BJ (cell line): ENCODE results near the gene FRYL. TPM values are rescaled to one million over a fixed set of nuclear protein-coding genes. Genes with fewer than 3 reads are reported as not detected.

Experiments used
- CTCF ChIA-PET: fragments of 350-600 bp; formaldehyde crosslinking; extraction: SDS; loops from one replicate; lab custom pipeline; 2021; ENCODE audit warnings: antibody characterized with exemption, inconsistent platforms; lab: Yijun Ruan, JAX
- POLR2A ChIA-PET: fragments of 300-600 bp; sonication (Branson Sonifier 250); formaldehyde crosslinking; extraction: SDS; loops from one replicate; lab custom pipeline; 2021; ENCODE audit warnings: antibody characterized with exemption; lab: Charles Lee
- DNase-seq: peaks from one replicate; pipeline ENCODE4 v3.0.0-alpha.2; 2011; ENCODE audit warnings: low read depth
- H3K27me3 ChIP-seq: 2 replicates; pipeline ENCODE4 v1.6.0; 2011; ENCODE audit warnings: low read length; ENCODE audit not compliant: control insufficient read depth, insufficient read depth
- H3K36me3 ChIP-seq: 2 replicates; pipeline ENCODE4 v1.5.1; 2011; ENCODE audit warnings: low read length; ENCODE audit not compliant: control insufficient read depth, insufficient read depth
- H3K4me3 ChIP-seq: 2 replicates; pipeline ENCODE4 v1.5.1; 2011; ENCODE audit warnings: low read depth, mild to moderate bottlenecking, control low read depth, low read length
- polyA plus RNA-seq: library from polyadenylated mRNA; depleted of rRNA; stranded (reverse); fragments of >200 nt; gene quantifications from 2 replicates; pipeline ENCODE4 v1.2.3, GENCODE V29; 2011
- TF ChIP-seq, protein P1 (sequence below): IDR thresholded peaks from 2 replicates; pipeline ENCODE4 v1.5.1; 2011; ENCODE audit warnings: low read depth, mild to moderate bottlenecking, control low read depth, inconsistent platforms, low read length, moderate library complexity; ENCODE audit not compliant: insufficient read depth

The FRYL gene
- polyA plus RNA-seq, 1 experiment: 12.6 TPM

DNA sequence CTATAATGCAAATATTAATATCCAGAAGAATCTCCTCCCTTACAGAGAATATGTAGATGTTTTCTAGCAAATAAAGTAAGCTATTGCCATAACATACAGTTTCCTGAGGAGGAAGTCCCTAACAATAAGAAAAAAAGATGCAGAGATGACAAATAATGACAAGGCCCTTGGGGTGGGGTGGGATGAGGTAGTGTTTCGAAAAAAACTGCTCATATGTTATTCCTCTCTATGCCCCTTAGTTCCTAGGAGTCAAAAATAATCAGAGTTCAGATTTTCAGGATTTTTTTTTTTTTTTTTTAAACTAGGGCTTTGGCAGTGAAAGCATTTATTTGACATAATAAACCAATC, 191.0 kb downstream of the FRYL start:
- TF ChIP-seq, protein P1, sequence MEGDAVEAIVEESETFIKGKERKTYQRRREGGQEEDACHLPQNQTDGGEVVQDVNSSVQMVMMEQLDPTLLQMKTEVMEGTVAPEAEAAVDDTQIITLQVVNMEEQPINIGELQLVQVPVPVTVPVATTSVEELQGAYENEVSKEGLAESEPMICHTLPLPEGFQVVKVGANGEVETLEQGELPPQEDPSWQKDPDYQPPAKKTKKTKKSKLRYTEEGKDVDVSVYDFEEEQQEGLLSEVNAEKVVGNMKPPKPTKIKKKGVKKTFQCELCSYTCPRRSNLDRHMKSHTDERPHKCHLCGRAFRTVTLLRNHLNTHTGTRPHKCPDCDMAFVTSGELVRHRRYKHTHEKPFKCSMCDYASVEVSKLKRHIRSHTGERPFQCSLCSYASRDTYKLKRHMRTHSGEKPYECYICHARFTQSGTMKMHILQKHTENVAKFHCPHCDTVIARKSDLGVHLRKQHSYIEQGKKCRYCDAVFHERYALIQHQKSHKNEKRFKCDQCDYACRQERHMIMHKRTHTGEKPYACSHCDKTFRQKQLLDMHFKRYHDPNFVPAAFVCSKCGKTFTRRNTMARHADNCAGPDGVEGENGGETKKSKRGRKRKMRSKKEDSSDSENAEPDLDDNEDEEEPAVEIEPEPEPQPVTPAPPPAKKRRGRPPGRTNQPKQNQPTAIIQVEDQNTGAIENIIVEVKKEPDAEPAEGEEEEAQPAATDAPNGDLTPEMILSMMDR: no peak
- CTCF ChIA-PET: interaction anchor here (1.3 kb wide), 1 partner anchor 15 kb away, joined by 3 read pairs; no protein-coding TSS in a partner anchor
- no peak for DNase-seq
- H3K4me3 ChIP-seq: no peak overlapping the region
- 0 out of 2 replicates have a peak, but pooled peaks cover 2% of the 10 kb centered on the region for H3K36me3 ChIP-seq
- no peaks in the 10 kb centered on the region for H3K27me3 ChIP-seq
- POLR2A ChIA-PET: no interaction called here

DNA sequence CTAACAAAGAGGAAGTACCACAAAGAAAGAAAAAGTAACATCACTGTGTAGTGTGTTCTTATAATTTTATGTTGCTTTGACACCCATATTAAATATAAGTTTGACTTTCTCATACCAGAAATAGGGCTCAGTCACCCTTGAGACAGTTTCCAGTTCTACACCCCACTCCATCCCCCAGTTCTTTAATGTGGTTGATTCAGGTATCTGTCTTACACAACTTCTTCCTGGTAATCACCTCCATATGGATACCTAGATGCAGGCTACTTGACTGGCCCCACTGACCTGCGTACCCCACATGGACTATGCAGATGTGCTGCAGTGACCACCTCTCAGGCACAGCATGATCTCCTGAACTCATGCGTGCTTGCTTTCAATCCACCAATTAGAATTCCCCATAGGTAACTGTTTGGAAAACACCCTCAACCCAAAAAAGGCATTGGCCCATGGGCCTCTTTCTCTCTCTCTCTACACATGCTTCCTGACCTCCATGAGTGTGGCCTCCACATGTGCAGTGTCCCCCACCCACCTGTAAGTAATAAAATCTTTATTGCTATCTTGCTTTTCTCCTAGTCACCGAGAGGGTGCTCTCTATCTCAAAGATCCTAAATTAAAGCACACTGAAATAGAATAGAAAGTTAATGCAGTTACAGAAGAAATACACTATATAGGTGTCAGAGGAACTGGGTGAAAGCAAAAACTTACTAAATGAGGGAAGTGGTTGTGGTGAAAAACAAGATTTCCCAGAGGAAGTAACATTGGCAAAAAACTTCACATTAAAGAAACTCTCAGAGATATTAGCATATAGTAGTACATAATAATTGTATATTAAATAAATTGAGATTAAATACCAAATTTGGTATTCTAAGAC, 191.6 kb downstream of the FRYL start:
- Histone ChIP-seq H3K27me3 (no peaks in the 10 kb centered on the region), H3K4me3 (no peak overlapping the region), H3K36me3 (0 out of 2 replicates have a peak, but pooled peaks cover 2% of the 10 kb centered on the region)
- DNase-seq: no peak
- POLR2A ChIA-PET: no interaction called here
- TF ChIP-seq, protein P1: no peak; the same call in 1 of the 2 replicates
- CTCF ChIA-PET: interaction anchor here (1.3 kb wide), 1 partner anchor 16 kb away, joined by 3 read pairs; no protein-coding TSS in a partner anchor

- TF ChIP-seq, protein P1: no peak
- Histone ChIP-seq H3K36me3 (peaks cover 2% of the 10 kb centered on the region; the same call in 1 of the 2 replicates), H3K4me3 (no peak overlapping the region), H3K27me3 (no peaks in the 10 kb centered on the region)
- ChIA-PET POLR2A (no interaction called here), CTCF (no interaction called here)
- DNase-seq: no peak
Measured at GRCh38 chr4:48585401-48585800, 194.7 kb downstream of the FRYL start.

GRCh38 chr4:48578132-48578968, 201.7 kb downstream of the FRYL start:
- Histone ChIP-seq H3K36me3 (no peaks in the 10 kb centered on the region; the same call in 1 of the 2 replicates), H3K27me3 (no peaks in the 10 kb centered on the region), H3K4me3 (no peak overlapping the region)
- ChIA-PET CTCF (interaction anchor here (0.6 to 2.7 kb wide), 22 partner anchors 9 to 398 kb away, joined by 3 to 38 read pairs (median 3); partner anchors contain the start of gene FRYL), POLR2A (no interaction called here)
- peak; percentile 27 for DNase-seq
- TF ChIP-seq, protein P1: peak; percentile 85
